HG03064 (cell line): Measurements from ENCODE around the gene SLC16A13.

Experiments used
- ATAC-seq: cut with Tn5 transposase; IDR thresholded peaks from one replicate; pipeline ENCODE4 v1.9.1; 2021; ENCODE audit warnings: low read depth; ENCODE audit not compliant: unreplicated experiment

The SLC16A13 gene

GRCh38 chr17:7011942-7012254, 23.9 kb upstream of the SLC16A13 start:
- no peak for ATAC-seq

GRCh38 chr17:7014261-7014994, 21.4 kb upstream of the SLC16A13 start:
- ATAC-seq, result peak; percentile 75

GRCh38 chr17:7014995-7015958, 20.5 kb upstream of the SLC16A13 start:
- peak; percentile 5 for ATAC-seq

GRCh38 chr17:7016418-7016817, 19.4 kb upstream of the SLC16A13 start:
- ATAC-seq, result no peak

- ATAC-seq, result no peak
Observed at GRCh38 chr17:7016886-7017826, 18.7 kb upstream of the SLC16A13 start.

- ATAC-seq, result no peak
Observed at GRCh38 chr17:7017827-7018200, 18.0 kb upstream of the SLC16A13 start.

GRCh38 chr17:7018331-7018964, 17.4 kb upstream of the SLC16A13 start:
- ATAC-seq, result no peak

GRCh38 chr17:7019367-7019766, 16.4 kb upstream of the SLC16A13 start:
- ATAC-seq, result no peak

GRCh38 chr17:7019839-7020519, 15.8 kb upstream of the SLC16A13 start:
- no peak for ATAC-seq

GRCh38 chr17:7020894-7021664, 14.7 kb upstream of the SLC16A13 start:
- ATAC-seq, result no peak

GRCh38 chr17:7021993-7022778, 13.6 kb upstream of the SLC16A13 start:
- ATAC-seq, result no peak

GRCh38 chr17:7022781-7023571, 12.8 kb upstream of the SLC16A13 start, which contains the start of gene BCL6B:
Gene BCL6B (plus strand): TSS chr17:7023050. CDS start chr17:7023672, 622 bp downstream.
- no peak for ATAC-seq

- ATAC-seq, result no peak
Observed at GRCh38 chr17:7023576-7024401, 12.0 kb upstream of the SLC16A13 start.

- no peak for ATAC-seq
Observed at GRCh38 chr17:7024402-7024785, 11.4 kb upstream of the SLC16A13 start.

GRCh38 chr17:7025245-7025644, 10.6 kb upstream of the SLC16A13 start:
- ATAC-seq, result no peak

GRCh38 chr17:7026471-7027115, 9.2 kb upstream of the SLC16A13 start:
- no peak for ATAC-seq
